T-helper 2 cell treated with Interferon-gamma antibody and Interleukin-4, amounts not matched to agents 100 ng/mL and 5 ng/mL, for 36 hours (primary cell): Measurements from ENCODE around the gene SPAG16. TPM values are rescaled to one million over a fixed set of nuclear protein-coding genes. Genes with fewer than 3 reads are reported as not detected.

Experiments
- intact Hi-C: fragments of 100-400 bp; cut with micrococcal nuclease; formaldehyde crosslinking; loops from one replicate; pipeline ENCODE4 v1.15.1; 2023
- total RNA-seq: library from RNA; stranded (reverse); gene quantifications from 2 replicates; pipeline ENCODE4 v1.2.3, GENCODE V29; 2022

Gene SPAG16
- total RNA-seq, 1 donor from 2014 or later: 10.0 TPM

- intact Hi-C loops: no loop called here
Observed at GRCh38 chr2:214232271-214232670, 948.0 kb downstream of the SPAG16 start.

GRCh38 chr2:214233164-214233563 lies 948.9 kb downstream of the SPAG16 start:
- intact Hi-C loops: no loop called here

- intact Hi-C loops: no loop called here
Observed at GRCh38 chr2:214242797-214243196, 958.5 kb downstream of the SPAG16 start.

GRCh38 chr2:214244847-214245246 lies 960.6 kb downstream of the SPAG16 start:
- intact Hi-C loops: no loop called here

- intact Hi-C loops: no loop called here
Observed at GRCh38 chr2:214246417-214246816, 962.2 kb downstream of the SPAG16 start.

GRCh38 chr2:214247531-214247930 lies 963.3 kb downstream of the SPAG16 start:
- intact Hi-C loops: no loop called here

GRCh38 chr2:214255046-214255445 lies 970.8 kb downstream of the SPAG16 start:
- intact Hi-C loops: no loop called here

GRCh38 chr2:214261683-214262082 lies 977.4 kb downstream of the SPAG16 start:
- intact Hi-C loops: no loop called here

- intact Hi-C loops: no loop called here
Observed at GRCh38 chr2:214264171-214264570, 979.9 kb downstream of the SPAG16 start.

GRCh38 chr2:214265991-214266489 lies 981.8 kb downstream of the SPAG16 start:
- intact Hi-C loops: no loop called here

GRCh38 chr2:214277880-214278279 lies 993.6 kb downstream of the SPAG16 start:
- intact Hi-C loops: no loop called here

GRCh38 chr2:214286011-214286410 lies 1001.7 kb downstream of the SPAG16 start:
- intact Hi-C loops: no loop called here

- intact Hi-C loops: no loop called here
Observed at GRCh38 chr2:214293593-214293992, 1009.3 kb downstream of the SPAG16 start.

GRCh38 chr2:214294426-214294825 lies 1010.2 kb downstream of the SPAG16 start:
- intact Hi-C loops: no loop called here

GRCh38 chr2:214297423-214297822 lies 1013.2 kb downstream of the SPAG16 start:
- intact Hi-C loops: no loop called here

- intact Hi-C loops: no loop called here
Observed at GRCh38 chr2:214310319-214310718, 1026.1 kb downstream of the SPAG16 start.

GRCh38 chr2:214311031-214311533 lies 1026.8 kb downstream of the SPAG16 start:
- intact Hi-C loops: no loop called here

GRCh38 chr2:214311931-214312749 lies 1027.9 kb downstream of the SPAG16 start:
- intact Hi-C loops: no loop called here

- intact Hi-C loops: no loop called here
Observed at GRCh38 chr2:214315324-214315723, 1031.1 kb downstream of the SPAG16 start.

GRCh38 chr2:214320211-214320610 lies 1035.9 kb downstream of the SPAG16 start:
- intact Hi-C loops: no loop called here

- intact Hi-C loops: no loop called here
Observed at GRCh38 chr2:214322662-214323061, 1038.4 kb downstream of the SPAG16 start.

GRCh38 chr2:214325404-214325803 lies 1041.1 kb downstream of the SPAG16 start:
- intact Hi-C loops: no loop called here

- intact Hi-C loops: no loop called here
Observed at GRCh38 chr2:214328941-214329340, 1044.7 kb downstream of the SPAG16 start.
